GM20000 (cell line): Measurements from ENCODE around the gene HCN1.
"Not testable (repeated sequence)": the region's sequence is repeated elsewhere in the genome, so short reads cannot be mapped to it uniquely, and the experiment has no call there.

ENCODE experiments used
- DNase-seq: peaks from one replicate; pipeline ENCODE4 v3.0.0; 2012; ENCODE audit warnings: low spot score
- TF ChIP-seq, protein P1 (sequence below): IDR thresholded peaks from 2 replicates; pipeline ENCODE4 v1.5.1; 2012; ENCODE audit warnings: mild to moderate bottlenecking, control low read depth; ENCODE audit errors: extremely low read depth, missing control alignments

HCN1 gene

DNA sequence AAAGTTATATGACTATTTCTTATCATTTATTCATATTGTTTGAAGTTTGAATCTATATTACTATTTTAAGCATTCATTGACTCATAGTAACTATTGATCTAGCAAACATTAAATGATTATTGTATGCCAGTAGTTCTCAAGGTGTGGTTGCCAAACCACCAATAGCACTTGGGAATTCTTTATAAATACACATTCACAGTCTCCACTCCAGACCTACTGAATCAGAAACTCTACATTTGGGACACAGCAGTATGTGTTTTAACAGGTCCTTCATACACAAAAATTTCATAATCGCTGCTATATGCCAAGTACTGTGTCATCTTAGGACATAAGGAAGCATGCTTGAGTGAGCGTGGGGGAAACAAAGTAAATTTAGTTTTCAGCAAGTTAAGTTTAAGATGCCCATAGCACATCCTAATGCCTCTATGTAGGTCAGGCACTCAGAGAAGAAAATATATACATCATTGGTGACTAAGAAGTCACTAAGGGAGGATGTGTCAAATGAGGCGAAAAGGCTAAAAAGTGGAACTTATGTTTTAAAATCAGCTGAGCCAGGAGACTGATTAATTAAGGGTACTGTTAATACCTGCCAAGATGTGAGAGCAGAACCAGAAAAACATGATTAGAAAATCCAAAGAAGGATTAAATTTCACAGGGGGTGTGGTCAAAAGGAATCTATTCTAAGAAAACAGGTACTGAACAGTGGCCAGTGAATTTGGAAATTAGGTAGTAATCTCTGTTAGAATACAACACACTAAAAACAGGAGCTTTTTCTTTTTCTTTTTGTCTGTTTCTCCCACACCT, 340.8 kb downstream of the HCN1 start:
- no peak for DNase-seq

DNA sequence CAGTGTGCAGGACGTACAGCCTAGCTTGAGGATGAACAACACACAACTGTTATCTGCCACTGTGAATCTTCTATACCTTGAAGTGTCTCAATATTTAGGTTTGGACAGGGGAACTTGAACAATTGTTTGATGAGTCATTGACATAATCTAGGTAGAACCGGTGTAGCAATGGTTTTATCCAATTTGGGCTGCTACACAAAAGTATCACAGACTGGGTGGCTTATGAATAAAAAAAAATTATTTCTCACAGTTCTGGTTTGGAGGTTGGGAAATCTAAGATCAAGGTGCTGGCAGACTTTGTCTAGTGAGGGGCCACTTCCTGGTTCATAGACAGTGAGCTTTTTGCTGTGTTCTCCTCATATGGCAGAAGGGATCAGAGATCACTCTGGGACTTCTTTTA, 359.7 kb downstream of the HCN1 start:
- no peak for DNase-seq

More for the DNA sequence above, 340.8 kb downstream of the HCN1 start:
- TF ChIP-seq, protein P1, sequence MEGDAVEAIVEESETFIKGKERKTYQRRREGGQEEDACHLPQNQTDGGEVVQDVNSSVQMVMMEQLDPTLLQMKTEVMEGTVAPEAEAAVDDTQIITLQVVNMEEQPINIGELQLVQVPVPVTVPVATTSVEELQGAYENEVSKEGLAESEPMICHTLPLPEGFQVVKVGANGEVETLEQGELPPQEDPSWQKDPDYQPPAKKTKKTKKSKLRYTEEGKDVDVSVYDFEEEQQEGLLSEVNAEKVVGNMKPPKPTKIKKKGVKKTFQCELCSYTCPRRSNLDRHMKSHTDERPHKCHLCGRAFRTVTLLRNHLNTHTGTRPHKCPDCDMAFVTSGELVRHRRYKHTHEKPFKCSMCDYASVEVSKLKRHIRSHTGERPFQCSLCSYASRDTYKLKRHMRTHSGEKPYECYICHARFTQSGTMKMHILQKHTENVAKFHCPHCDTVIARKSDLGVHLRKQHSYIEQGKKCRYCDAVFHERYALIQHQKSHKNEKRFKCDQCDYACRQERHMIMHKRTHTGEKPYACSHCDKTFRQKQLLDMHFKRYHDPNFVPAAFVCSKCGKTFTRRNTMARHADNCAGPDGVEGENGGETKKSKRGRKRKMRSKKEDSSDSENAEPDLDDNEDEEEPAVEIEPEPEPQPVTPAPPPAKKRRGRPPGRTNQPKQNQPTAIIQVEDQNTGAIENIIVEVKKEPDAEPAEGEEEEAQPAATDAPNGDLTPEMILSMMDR, result no peak

DNA sequence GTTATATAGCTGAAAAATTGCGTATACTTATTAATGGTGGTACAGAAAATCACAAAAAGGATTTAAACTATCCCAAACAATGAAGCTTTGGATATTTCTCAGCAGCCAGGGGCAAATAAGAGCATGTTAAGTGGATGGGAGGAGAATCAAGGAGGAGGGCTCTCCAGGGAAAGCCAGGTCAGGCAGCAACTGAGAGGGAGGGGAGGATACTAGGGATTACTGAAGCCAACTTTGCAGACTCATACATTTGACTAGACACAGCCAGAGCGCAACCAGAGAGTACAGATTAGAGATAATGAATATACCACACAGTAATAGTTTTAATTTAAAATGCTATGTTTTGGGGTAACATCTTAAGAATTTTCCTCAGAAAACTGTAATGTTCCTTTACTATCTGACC, 360.2 kb downstream of the HCN1 start:
- DNase-seq, result no peak
- TF ChIP-seq, protein P1, result no peak

More for the DNA sequence above, 359.7 kb downstream of the HCN1 start:
- TF ChIP-seq, protein P1, result no peak

DNA sequence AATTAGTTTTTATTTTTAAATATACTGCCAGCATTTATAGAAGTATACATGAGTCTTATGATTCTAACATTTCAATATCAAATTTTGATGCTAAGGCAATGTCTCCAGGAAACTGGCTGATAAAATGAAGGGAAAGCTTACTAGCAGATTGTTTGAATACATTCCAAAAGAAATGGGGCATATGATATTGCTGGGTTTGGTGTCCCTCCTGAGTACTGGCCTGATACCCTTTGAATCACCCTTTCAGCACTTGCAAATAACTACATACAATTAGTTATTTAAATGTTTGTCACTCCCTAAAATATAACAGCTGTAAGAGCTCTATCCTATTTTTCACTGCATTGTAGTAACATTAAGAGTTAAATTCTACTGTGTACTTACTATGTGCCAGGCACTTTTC, 360.8 kb downstream of the HCN1 start:
- no peak for DNase-seq
- TF ChIP-seq, protein P1, result no peak

DNA sequence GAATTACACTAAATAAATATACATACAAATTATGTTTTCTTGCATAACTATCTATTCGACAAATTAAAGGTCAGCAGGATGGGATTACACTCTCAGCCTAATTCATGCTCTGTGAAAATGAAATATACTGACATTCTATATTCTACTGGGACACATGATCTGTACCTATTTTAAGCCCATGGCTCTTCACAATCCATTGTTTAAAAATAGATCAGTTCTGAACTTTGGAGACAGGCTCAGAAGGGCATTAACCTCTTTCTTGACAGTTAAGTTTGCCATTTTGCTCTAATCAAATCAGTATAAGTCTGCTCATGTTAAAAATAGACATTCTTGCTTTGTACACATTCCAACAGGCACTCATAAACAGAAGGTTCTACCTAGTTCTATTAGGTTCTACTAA, 361.2 kb downstream of the HCN1 start:
- TF ChIP-seq, protein P1, result no peak
- no peak for DNase-seq

DNA sequence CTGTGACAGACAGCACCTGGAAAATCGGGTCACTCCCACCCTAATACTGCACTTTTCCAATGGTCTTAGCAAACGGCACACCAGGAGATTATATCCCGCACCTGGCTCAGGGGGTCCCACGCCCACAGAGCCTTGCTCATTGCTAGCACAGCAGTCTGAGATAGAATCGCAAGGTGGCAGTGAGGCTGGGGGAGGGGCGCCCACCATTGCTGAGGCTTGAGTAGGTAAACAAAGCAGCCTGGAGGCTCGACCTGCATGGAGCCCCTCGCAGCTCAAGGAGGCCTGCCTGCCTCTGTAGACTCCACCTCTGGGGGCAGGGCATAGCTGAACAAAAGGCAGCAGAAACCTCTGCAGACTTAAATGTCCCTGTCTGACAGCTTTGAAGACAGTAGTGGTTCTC, 383.6 kb downstream of the HCN1 start:
- DNase-seq, result not testable (repeated sequence)

DNA sequence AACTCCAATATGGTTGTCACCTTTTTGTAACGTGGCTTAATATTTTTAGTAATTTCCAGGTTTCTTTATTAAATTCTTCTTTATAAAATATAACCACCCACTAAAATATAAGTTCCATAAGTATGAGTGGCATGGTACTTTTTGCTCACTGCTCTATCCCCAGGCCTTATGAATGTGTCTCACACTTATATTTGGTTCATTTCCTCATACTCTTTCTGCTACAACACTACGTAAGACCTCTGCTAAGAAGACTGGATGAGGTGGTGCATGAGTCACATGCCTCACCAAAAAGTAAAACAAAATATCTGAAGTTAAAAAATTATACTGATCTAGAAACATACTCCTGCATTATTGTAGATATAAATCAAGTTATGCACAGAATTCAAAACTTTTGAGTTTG, 400.9 kb downstream of the HCN1 start:
- TF ChIP-seq, protein P1, result no peak
- no peak for DNase-seq

DNA sequence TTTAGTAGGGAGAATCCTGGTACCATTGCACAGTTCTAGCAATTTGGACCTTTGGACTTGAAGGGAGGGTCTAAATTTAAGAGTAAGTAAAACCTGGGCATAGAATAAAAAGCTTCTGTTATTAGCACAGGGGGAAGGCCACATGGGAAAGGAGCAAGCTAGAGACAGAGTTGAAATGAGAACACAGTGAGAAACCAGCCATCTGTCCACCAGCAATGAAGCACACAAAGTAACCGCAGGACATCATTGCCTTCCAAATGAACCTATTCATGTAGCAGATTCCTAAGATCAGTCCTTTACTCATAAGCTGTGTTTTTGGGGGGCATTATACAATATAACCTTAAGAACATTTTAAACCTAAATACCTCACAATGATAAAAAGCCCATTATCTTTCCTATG, 407.4 kb downstream of the HCN1 start:
- TF ChIP-seq, protein P1, result no peak
- DNase-seq, result no peak
